NCI-H748 (cell line): ENCODE results near the gene LARP4.

Source experiments
- DNase-seq: peaks from one replicate; lab custom pipeline; 2025; ENCODE audit not compliant: unreplicated experiment; lab: John Stamatoyannopoulos, UW

LARP4 gene

GRCh38 chr12:50523772-50524171 is 123.1 kb downstream of the LARP4 start:
- DNase-seq: no peak

DNA sequence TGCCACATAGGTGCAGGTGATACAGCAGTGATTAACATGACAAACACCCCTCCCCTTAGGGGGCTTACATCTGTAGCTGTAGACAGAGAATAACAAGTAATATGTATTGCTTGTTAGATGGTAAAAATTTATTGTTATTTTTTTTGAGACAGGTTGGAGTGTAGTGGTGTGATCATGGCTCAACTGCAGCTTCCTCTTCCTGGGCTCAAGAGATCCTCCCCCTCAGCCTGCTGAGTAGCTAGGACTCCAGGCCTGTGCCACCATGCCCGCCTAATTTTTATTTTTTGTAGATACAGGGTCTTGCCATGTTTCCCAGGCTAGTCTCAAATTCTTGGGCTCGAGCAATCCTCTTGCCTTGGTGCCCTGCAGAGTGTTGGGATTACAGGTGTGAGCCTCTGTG is 123.9 kb downstream of the LARP4 start:
- no peak for DNase-seq

DNA sequence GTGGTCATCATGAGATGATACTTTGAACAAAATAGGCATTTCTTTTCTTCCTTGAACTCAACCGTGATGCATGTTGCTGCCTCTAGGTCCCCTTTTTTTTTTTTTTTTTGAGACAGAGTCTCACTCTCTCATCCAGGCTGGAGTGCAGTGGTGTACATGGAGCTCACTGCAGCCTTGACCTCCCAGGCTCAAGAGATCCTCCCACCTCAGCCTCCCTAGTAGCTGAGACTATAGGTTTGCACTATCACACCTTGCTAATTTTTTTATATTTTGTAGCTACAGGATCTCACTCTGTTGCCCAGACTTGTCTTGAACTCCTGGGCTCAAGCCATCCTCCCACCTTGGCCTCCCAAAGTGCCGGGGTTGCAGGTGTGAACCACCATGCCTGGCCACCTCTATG is 124.7 kb downstream of the LARP4 start:
- DNase-seq: no peak

DNA sequence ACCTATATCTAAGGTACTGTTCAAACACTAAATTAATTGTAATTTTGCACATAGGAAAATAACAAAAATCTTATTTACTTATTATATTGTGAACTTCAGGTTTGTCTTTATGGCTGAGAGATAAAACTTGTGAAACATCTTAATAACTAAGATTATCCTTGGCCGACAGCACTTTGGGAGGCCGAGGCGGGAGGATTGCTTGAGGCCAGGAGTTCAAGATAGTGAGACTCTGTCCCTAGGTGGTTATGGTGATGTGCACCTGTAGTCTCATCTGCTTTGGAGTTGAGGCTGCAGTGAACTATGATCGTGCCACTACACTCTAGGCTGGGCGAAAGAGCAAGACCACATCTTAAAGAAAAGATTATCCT is 126.7 kb downstream of the LARP4 start:
- no peak for DNase-seq

DNA sequence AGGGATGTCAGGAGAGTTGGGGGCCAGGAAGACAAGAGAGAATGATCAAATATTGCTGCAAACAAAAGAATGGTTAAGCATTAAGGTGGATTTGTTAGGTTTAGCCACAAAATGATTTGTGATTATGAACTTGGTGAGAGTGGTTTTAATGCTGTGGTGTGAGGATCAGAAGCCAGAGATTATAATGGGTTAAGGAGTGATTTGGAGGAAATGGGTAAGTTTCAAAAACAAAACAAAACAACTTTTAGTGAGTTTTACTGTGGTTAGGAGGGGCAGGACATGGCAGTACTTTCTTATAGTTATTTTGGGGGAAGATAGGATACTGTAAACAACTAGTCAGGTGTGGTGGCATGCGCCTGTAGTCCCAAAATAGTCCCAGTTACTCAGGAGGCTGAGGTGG is 128.1 kb downstream of the LARP4 start:
- no peak for DNase-seq

DNA sequence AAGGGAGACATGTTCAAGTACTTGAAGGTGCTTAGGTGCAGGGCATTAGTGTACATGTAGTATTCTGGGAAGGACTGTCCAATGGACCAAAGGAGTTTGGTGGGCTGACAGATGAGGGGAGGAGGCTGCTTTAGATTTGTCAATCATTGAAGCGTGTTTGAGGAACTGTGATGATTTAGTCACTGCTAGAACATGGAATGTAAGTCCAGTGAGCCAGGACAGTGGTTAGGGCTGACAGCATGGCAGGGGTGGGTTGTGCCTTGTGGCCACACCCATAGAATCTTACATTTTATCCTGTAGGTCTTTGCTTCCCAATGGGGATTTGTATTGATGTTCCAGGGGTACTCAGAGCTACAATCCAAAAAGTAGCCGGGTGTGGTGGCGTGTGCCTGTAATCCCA is 128.7 kb downstream of the LARP4 start:
- no peak for DNase-seq
